HG03442 (cell line): ENCODE measurements around the gene GALNT17.

Experiments used
- ATAC-seq: cut with Tn5 transposase; IDR thresholded peaks from one replicate; pipeline ENCODE4 v1.9.1; 2021; ENCODE audit warnings: mild to moderate bottlenecking, moderate library complexity; ENCODE audit not compliant: unreplicated experiment

The GALNT17 gene

GRCh38 chr7:71132127-71132376 lies at the start of gene GALNT17:
Gene GALNT17, plus strand, starts transcription at chr7:71132144.
- no peak for ATAC-seq

- no peak for ATAC-seq
Observed at GRCh38 chr7:71095266-71095860, 36.6 kb upstream of the GALNT17 start.

GRCh38 chr7:71096351-71096750 lies 35.6 kb upstream of the GALNT17 start:
- ATAC-seq, result no peak

- no peak for ATAC-seq
Observed at GRCh38 chr7:71106226-71106625, 25.7 kb upstream of the GALNT17 start.

GRCh38 chr7:71112436-71112835 lies 19.5 kb upstream of the GALNT17 start:
- ATAC-seq, result no peak

- no peak for ATAC-seq
Observed at GRCh38 chr7:71120096-71120495, 11.8 kb upstream of the GALNT17 start.

GRCh38 chr7:71129126-71129525 lies 2.8 kb upstream of the GALNT17 start:
- no peak for ATAC-seq

- no peak for ATAC-seq
Observed at GRCh38 chr7:71130031-71130679, 1.8 kb upstream of the GALNT17 start.

GRCh38 chr7:71131256-71132126 lies 453 bp upstream of the GALNT17 start:
- no peak for ATAC-seq

- ATAC-seq, result no peak
Observed at GRCh38 chr7:71132377-71133231, 660 bp downstream of the GALNT17 start.

GRCh38 chr7:71133232-71133622 lies 1.3 kb downstream of the GALNT17 start:
- ATAC-seq, result no peak

GRCh38 chr7:71133856-71134255 lies 1.9 kb downstream of the GALNT17 start:
- ATAC-seq, result no peak

GRCh38 chr7:71135116-71135515 lies 3.2 kb downstream of the GALNT17 start:
- no peak for ATAC-seq

- no peak for ATAC-seq
Observed at GRCh38 chr7:71135663-71136062, 3.7 kb downstream of the GALNT17 start.

GRCh38 chr7:71137479-71137878 lies 5.5 kb downstream of the GALNT17 start:
- no peak for ATAC-seq

- ATAC-seq, result no peak
Observed at GRCh38 chr7:71140264-71140663, 8.3 kb downstream of the GALNT17 start.

- no peak for ATAC-seq
Observed at GRCh38 chr7:71144963-71145362, 13.0 kb downstream of the GALNT17 start.

GRCh38 chr7:71145906-71146901 lies 14.3 kb downstream of the GALNT17 start:
- ATAC-seq, result no peak

- no peak for ATAC-seq
Observed at GRCh38 chr7:71148098-71148497, 16.2 kb downstream of the GALNT17 start.

GRCh38 chr7:71155236-71155635 lies 23.3 kb downstream of the GALNT17 start:
- ATAC-seq, result no peak
